NCI-H1417 treated with DMSO at 0.1 percent for 48 hours (cell line): ENCODE data around the gene MLANA.
"Not testable (repeated sequence)": the region's sequence is repeated elsewhere in the genome, so short reads cannot be mapped to it uniquely, and the experiment has no call there.

ENCODE experiments used
- DNase-seq: peaks from one replicate; lab custom pipeline; 2025; lab: John Stamatoyannopoulos, UW

MLANA gene

GRCh38 chr9:5869315-5870019 lies 21.2 kb upstream of the MLANA start:
- DNase-seq: no peak

GRCh38 chr9:5870020-5870339 lies 20.7 kb upstream of the MLANA start:
- DNase-seq: no peak

DNA sequence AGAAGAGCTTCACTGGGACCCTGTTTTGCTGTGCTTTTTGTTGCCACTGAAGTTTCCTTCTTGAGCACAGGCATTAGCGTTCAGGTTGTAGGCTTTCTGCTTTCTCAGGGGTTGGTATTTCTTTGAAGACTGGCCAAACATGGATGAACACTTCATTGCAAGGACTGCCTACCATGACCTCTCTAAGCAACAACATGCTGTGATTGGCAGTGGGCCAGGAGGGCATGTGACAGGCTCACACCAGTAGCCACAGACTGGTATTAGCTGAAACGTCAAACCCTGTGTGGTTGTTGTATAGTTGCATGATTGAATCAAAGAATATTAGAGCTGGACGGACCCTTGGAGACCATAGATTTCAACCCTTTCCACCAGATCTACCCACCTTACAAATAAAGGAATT lies 20.0 kb upstream of the MLANA start:
- no peak for DNase-seq

DNA sequence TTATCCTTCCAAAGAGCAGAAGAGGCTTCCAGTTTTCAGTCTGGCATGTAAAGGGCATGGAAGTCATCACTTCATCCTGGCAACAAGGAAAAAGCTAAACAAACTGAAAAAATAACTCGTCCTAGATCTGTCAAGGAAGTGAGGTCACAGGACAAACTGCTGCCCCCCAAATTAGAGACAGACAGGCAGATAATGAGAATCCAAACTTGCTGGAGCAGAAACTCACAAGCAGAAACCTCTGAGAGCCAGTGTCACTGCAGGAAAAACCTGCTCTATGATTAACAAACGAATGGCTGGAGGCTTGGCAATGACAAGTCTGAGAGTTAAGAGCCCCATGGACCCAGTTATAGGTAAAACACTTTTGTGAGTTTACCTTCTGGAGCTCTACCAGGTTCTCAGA lies 18.9 kb upstream of the MLANA start:
- DNase-seq: no peak

GRCh38 chr9:5872511-5872910 lies 18.2 kb upstream of the MLANA start:
- DNase-seq: no peak

DNA sequence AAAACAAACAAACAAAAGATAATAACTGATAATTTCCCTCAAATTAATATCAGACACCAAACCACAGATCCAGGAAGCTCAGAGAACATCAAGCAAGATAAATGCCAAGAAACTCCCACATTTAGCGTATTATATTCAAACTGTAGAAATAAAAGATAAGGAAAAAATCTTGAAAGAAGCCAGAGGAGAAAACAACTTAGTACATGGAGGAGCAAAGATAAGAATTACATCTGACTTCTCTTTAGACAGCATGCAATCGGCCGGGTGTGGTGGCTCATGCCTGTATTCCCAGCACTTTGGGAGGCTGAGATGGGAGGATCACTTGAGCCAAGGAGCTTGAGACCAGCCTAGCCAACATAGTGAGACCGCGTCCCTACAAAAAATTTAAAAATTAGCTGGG lies 17.2 kb upstream of the MLANA start:
- no peak for DNase-seq

GRCh38 chr9:5874048-5874447 lies 16.6 kb upstream of the MLANA start:
- no peak for DNase-seq

DNA sequence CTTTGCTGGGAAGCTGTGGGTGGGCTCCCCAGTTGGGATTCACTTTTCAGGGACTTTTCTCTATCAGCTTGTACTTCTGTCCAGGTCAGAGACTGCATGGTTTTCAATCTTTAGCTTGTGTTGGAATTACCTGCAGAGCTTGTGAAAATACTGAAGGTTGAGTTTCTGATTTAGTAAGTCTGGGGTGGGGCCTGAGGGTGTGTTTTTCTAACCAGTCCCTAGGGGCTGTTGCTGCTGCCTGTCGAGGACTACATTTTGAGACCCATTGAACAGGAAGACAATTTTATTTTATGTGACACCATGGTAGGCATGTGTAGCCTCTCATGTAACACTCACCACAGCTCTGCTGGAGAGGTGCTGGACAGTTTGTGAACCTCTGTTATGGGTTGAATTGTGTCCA lies 14.7 kb upstream of the MLANA start:
- no peak for DNase-seq

DNA sequence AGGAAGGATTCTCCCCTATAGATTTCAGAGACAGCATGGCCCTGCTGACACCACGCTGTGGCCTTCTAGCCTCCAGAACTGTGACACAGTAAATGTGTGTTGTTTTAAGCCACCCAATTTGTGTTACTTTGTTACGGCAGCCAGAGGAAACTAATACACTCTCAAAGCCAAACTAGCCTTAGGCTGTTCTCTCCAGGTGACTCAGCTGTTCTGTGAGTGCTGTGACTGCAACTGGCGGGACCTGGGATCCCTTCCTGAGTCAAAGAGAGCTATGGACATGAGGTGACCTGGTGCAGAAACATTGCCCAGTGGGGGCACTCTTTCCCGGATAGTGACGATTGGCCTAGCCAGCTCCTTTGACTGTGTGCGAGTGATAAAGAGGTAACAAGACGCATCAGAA lies 14.0 kb upstream of the MLANA start:
- no peak for DNase-seq

GRCh38 chr9:5879419-5880181 lies 11.1 kb upstream of the MLANA start:
- no peak for DNase-seq

GRCh38 chr9:5882244-5883012 lies 8.3 kb upstream of the MLANA start:
- not testable (repeated sequence) for DNase-seq

GRCh38 chr9:5884191-5884590 lies 6.5 kb upstream of the MLANA start:
- DNase-seq: no peak

GRCh38 chr9:5886114-5886939 lies 4.4 kb upstream of the MLANA start:
- DNase-seq: no peak

GRCh38 chr9:5892456-5893133 lies 1.9 kb downstream of the MLANA start:
- DNase-seq: no peak

DNA sequence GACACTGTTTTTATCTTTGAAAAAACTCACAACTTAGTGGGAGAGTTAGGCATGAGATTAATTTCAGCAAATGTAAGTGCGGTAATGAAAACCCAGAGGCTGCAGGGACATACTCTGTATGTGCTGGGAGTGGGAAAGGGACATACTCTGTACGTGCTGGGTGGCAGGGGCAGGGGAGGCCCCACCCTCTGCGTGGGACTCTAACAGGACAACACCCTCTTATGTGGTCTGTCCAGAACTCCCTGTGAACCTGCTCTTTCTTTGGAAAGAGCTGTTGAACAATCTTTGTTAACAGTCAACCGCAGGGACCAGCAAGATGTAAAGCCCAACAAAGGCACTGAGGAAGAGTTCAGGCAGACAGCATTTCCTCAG lies 2.4 kb downstream of the MLANA start:
- DNase-seq: no peak

- DNase-seq: no peak
Measured at GRCh38 chr9:5893591-5894236, 3.0 kb downstream of the MLANA start.

DNA sequence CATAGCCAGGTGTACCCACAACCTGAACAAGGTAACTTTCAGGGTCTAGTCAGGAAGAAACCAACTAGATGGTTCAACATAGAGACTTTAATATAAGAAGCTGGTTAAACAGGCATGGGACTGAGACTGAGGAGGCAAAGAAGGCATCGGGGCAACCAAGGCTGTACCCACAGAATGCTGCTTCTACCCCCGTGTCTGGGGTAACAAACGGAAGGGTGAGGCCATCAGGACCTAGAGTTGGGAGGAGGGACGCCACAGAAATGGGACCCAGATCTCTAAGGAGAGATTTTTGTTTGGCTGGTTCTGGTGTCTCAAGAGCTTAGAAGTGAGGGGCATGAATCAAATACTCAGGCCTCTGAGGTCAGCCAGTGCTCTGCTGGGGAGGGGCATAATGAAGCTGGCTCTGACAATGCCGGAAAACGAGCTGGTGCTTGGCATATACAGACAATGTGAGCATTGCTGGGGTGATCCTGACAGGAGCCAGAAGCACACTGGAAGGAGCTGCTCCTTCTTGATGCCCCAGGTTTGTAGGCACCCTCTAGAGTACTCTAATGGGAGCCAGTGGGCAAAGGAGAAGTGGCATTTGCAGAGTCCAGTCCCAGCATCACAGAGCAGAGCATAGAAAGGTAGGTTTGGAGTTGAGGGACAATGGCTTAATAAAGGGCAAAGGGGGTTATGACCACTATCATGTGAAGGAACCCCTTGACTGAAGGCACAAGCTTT lies 3.7 kb downstream of the MLANA start:
- DNase-seq: no peak

DNA sequence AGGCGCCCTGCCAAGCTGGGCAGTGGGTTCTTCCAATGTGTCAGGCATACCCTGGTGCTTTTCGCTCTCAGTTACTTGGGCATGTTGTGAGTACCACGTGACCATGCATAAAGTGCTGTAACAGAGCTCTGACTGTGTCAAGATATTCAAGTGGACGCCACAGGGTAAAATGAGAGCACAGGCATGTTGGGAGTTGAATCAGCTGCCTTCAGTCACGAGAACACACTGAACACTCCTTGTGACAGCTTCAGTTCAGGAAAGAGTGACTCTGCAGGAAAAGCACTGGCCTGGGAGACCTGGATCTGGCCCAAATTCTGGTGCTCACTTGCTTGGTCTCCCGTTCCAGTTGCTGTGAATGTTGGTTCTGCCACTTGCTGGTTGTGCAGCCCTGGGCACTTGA lies 5.1 kb downstream of the MLANA start:
- no peak for DNase-seq

- no peak for DNase-seq
Measured at GRCh38 chr9:5896863-5897262, 6.2 kb downstream of the MLANA start.

- no peak for DNase-seq
Measured at GRCh38 chr9:5897851-5898250, 7.2 kb downstream of the MLANA start.

GRCh38 chr9:5899292-5899691 lies 8.6 kb downstream of the MLANA start:
- DNase-seq: no peak
